Measurements from ENCODE around the gene WSB2. TPM values are rescaled to one million over a fixed set of nuclear protein-coding genes. Genes with fewer than 3 reads are reported as not detected.
"Not testable (repeated sequence)": the region's sequence is repeated elsewhere in the genome, so short reads cannot be mapped to it uniquely, and the experiment has no call there.

Gene WSB2
- total RNA-seq, 1 donor from 2014 or later = 37.1 TPM

DNA sequence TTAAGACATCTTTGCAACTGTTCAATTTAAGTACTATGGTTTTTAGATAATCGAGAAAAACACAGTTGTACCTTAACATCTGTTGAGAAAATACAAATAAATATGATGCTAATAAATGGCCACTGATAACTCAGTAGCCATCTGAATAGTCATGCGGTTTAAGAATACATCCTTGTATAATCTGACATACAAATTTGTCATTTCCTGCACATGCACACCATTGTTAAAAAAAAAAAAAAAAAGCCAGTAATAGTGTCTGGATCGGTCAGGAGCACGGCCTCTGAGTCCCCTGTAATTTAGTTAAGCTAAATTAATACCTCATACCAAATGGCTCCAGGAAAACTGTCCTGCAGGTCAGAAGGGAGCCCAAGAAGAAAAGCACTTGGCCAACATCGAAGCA, 27.7 kb downstream of the WSB2 start:
- TF ChIP-seq, protein P1, sequence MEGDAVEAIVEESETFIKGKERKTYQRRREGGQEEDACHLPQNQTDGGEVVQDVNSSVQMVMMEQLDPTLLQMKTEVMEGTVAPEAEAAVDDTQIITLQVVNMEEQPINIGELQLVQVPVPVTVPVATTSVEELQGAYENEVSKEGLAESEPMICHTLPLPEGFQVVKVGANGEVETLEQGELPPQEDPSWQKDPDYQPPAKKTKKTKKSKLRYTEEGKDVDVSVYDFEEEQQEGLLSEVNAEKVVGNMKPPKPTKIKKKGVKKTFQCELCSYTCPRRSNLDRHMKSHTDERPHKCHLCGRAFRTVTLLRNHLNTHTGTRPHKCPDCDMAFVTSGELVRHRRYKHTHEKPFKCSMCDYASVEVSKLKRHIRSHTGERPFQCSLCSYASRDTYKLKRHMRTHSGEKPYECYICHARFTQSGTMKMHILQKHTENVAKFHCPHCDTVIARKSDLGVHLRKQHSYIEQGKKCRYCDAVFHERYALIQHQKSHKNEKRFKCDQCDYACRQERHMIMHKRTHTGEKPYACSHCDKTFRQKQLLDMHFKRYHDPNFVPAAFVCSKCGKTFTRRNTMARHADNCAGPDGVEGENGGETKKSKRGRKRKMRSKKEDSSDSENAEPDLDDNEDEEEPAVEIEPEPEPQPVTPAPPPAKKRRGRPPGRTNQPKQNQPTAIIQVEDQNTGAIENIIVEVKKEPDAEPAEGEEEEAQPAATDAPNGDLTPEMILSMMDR (IDR thresholded peaks at IDR 0.05; ENCODE audit: unreplicated experiment) = no peak
- H3K36me3 Mint-ChIP-seq = peaks cover 34% of the 10 kb centered on the region
- no peak overlapping the region for H3K4me3 Mint-ChIP-seq
- DNase-seq (ENCODE audit: low spot score in 2 of 2, unreplicated experiment in 2 of 2) = no peak
- no peaks in the 10 kb centered on the region for H3K27me3 Mint-ChIP-seq (ENCODE audit: low read depth)
- peaks cover 21% of the 10 kb centered on the region for H3K4me1 Mint-ChIP-seq
- H3K9me3 Mint-ChIP-seq = no peaks in the 10 kb centered on the region
- peak overlapping the region; percentile 90 for H3K27ac Mint-ChIP-seq

GRCh38 chr12:118032188-118032587, 28.8 kb downstream of the WSB2 start:
- H3K4me3 Mint-ChIP-seq = no peak overlapping the region
- peaks cover 30% of the 10 kb centered on the region for H3K36me3 Mint-ChIP-seq
- H3K27ac Mint-ChIP-seq = no peak overlapping the region
- no peak for DNase-seq (ENCODE audit: low spot score in 2 of 2, unreplicated experiment in 2 of 2)
- peaks cover 21% of the 10 kb centered on the region for H3K4me1 Mint-ChIP-seq
- TF ChIP-seq, protein P1 (IDR thresholded peaks at IDR 0.05; ENCODE audit: unreplicated experiment) = no peak
- no peaks in the 10 kb centered on the region for H3K9me3 Mint-ChIP-seq
- H3K27me3 Mint-ChIP-seq (ENCODE audit: low read depth) = no peaks in the 10 kb centered on the region

GRCh38 chr12:118029166-118029565, 31.8 kb downstream of the WSB2 start:
- no peak for DNase-seq (ENCODE audit: low spot score in 2 of 2, unreplicated experiment in 2 of 2)

GRCh38 chr12:118025168-118025567, 35.8 kb downstream of the WSB2 start:
- Mint-ChIP-seq H3K4me3 (no peak overlapping the region), H3K27ac (no peak overlapping the region), H3K9me3 (no peaks in the 10 kb centered on the region), H3K27me3 (ENCODE audit: low read depth) (no peaks in the 10 kb centered on the region), H3K4me1 (no peaks in the 10 kb centered on the region), H3K36me3 (peaks cover 37% of the 10 kb centered on the region)
- TF ChIP-seq, protein P1 (IDR thresholded peaks at IDR 0.05; ENCODE audit: unreplicated experiment) = no peak
- DNase-seq (ENCODE audit: low spot score in 2 of 2, unreplicated experiment in 2 of 2) = no peak

More at GRCh38 chr12:118029166-118029565, 31.8 kb downstream of the WSB2 start:
- no peak overlapping the region for H3K27ac Mint-ChIP-seq
- TF ChIP-seq, protein P1 (IDR thresholded peaks at IDR 0.05; ENCODE audit: unreplicated experiment) = no peak
- H3K4me3 Mint-ChIP-seq = no peak overlapping the region
- peaks cover 11% of the 10 kb centered on the region for H3K4me1 Mint-ChIP-seq
- no peaks in the 10 kb centered on the region for H3K27me3 Mint-ChIP-seq (ENCODE audit: low read depth)
- H3K9me3 Mint-ChIP-seq = no peaks in the 10 kb centered on the region
- H3K36me3 Mint-ChIP-seq = peaks cover 30% of the 10 kb centered on the region

DNA sequence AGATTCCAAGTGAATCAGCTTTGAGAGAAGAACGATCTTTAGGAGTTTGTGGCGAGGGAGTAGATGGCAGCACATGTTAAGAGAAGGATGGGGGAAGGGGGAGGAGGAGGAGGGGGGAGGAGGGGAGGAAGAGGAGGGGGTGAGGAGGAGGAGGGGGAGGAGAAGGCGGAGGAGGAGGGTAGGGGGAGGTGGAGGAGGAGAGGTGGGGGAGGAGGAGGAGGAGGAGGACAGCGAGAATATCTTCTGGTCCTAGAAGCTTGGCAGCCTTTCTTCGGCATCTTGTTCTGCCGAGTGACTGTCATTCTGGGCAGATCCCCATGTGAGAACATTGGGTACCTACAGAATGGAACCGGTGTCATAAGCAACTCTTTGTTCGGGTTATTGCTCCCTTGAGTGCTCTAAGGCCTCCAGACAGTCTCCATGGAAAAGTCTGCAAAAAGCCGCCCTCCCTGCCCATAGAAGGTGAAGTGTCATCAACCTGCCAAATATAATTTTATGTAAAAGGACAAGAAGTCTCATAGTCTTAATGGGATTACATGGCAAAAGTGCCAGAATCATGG, 37.6 kb downstream of the WSB2 start:
- no peak for DNase-seq (ENCODE audit: low spot score in 2 of 2, unreplicated experiment in 2 of 2)
- Mint-ChIP-seq H3K27me3 (ENCODE audit: low read depth) (no peaks in the 10 kb centered on the region), H3K36me3 (peaks cover 34% of the 10 kb centered on the region), H3K4me3 (no peak overlapping the region), H3K4me1 (no peaks in the 10 kb centered on the region), H3K9me3 (no peaks in the 10 kb centered on the region), H3K27ac (no peak overlapping the region)
- TF ChIP-seq, protein P1 (IDR thresholded peaks at IDR 0.05; ENCODE audit: unreplicated experiment) = no peak

DNA sequence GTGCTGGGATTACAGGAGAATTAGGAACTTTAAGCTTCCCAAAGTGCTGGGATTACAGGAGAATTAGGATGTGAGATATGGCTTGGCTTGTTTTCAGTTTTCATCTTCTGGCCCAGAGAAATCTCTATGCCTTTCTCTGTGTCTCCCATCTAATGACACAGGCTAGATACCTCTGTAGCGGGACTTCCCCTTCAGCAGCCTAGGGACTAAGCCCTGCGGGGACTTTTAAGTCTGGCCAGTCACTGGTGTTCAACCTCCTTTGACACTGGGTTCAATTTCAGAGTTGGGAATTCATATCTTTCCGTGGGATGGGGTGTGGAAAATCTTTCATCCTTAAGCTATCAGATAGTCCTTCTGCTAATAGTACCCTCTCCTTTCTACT, 38.3 kb downstream of the WSB2 start:
- peaks cover 31% of the 10 kb centered on the region for H3K36me3 Mint-ChIP-seq
- H3K27ac Mint-ChIP-seq = no peak overlapping the region
- H3K4me1 Mint-ChIP-seq = peaks cover 4% of the 10 kb centered on the region
- H3K27me3 Mint-ChIP-seq (ENCODE audit: low read depth) = no peaks in the 10 kb centered on the region
- no peak overlapping the region for H3K4me3 Mint-ChIP-seq
- H3K9me3 Mint-ChIP-seq = no peaks in the 10 kb centered on the region
- TF ChIP-seq, protein P1 (IDR thresholded peaks at IDR 0.05; ENCODE audit: unreplicated experiment) = no peak
- DNase-seq (ENCODE audit: low spot score in 2 of 2, unreplicated experiment in 2 of 2) = no peak

GRCh38 chr12:118022097-118022727, 38.8 kb downstream of the WSB2 start:
- not testable (repeated sequence) for H3K4me3 Mint-ChIP-seq; H3K27me3 Mint-ChIP-seq (ENCODE audit: low read depth); H3K9me3 Mint-ChIP-seq; H3K27ac Mint-ChIP-seq; H3K4me1 Mint-ChIP-seq; DNase-seq (ENCODE audit: low spot score in 2 of 2, unreplicated experiment in 2 of 2)
- H3K36me3 Mint-ChIP-seq = peaks cover 31% of the 10 kb centered on the region

Data from mesothelial cell of epicardium (in vitro differentiated cells).